DMS114 treated with DMSO at 0.1 percent for 48 hours (cell line): Measurements from ENCODE around the gene DIS3L2.
"Not testable (repeated sequence)": the region's sequence is repeated elsewhere in the genome, so short reads cannot be mapped to it uniquely, and the experiment has no call there.

Source experiments
- DNase-seq: peaks from one replicate; lab custom pipeline; 2025; ENCODE audit not compliant: unreplicated experiment; lab: John Stamatoyannopoulos, UW

DIS3L2 gene

GRCh38 chr2:232318169-232318855, 356.8 kb downstream of the DIS3L2 start:
- no peak for DNase-seq

- no peak for DNase-seq
Observed at GRCh38 chr2:232319067-232319802, 357.7 kb downstream of the DIS3L2 start.

GRCh38 chr2:232319803-232320442, 358.4 kb downstream of the DIS3L2 start:
- no peak for DNase-seq

- no peak for DNase-seq
Observed at GRCh38 chr2:232320443-232320803, 358.9 kb downstream of the DIS3L2 start.

- DNase-seq, result no peak
Observed at GRCh38 chr2:232321156-232321816, 359.8 kb downstream of the DIS3L2 start.

- DNase-seq, result no peak
Observed at GRCh38 chr2:232321817-232322559, 360.5 kb downstream of the DIS3L2 start.

- no peak for DNase-seq
Observed at GRCh38 chr2:232322560-232323327, 361.2 kb downstream of the DIS3L2 start.

GRCh38 chr2:232323328-232323650, 361.8 kb downstream of the DIS3L2 start:
- no peak for DNase-seq

- not testable (repeated sequence) for DNase-seq
Observed at GRCh38 chr2:232323967-232324366, 362.5 kb downstream of the DIS3L2 start.

- no peak for DNase-seq
Observed at GRCh38 chr2:232324778-232325177, 363.3 kb downstream of the DIS3L2 start.

GRCh38 chr2:232325324-232326273, 364.1 kb downstream of the DIS3L2 start:
- peak; percentile 15 for DNase-seq

- not testable (repeated sequence) for DNase-seq
Observed at GRCh38 chr2:232326274-232327104, 365.0 kb downstream of the DIS3L2 start.

GRCh38 chr2:232327105-232328031, 365.9 kb downstream of the DIS3L2 start:
- peak; percentile 28 for DNase-seq

GRCh38 chr2:232328032-232328422, 366.5 kb downstream of the DIS3L2 start:
- DNase-seq, result no peak

- DNase-seq, result no peak
Observed at GRCh38 chr2:232328516-232329460, 367.3 kb downstream of the DIS3L2 start.

- no peak for DNase-seq
Observed at GRCh38 chr2:232329716-232330067, 368.2 kb downstream of the DIS3L2 start.
